HEK293T (cell line): Measurements from ENCODE around the gene MXD3.

Source experiments
- ARNT ChIP-seq: fragments of 450-650 bp; IDR thresholded peaks from 2 replicates; pipeline ENCODE4 v1.6.1; 2017; ENCODE audit warnings: mild to moderate bottlenecking
- CTBP1 ChIP-seq: fragments of 450-650 bp; IDR thresholded peaks from 2 replicates; pipeline ENCODE4 v1.6.1; 2016; ENCODE audit warnings: borderline replicate concordance
- ELF4 ChIP-seq: fragments of 450-650 bp; IDR thresholded peaks from 2 replicates; pipeline ENCODE4 v1.6.1; 2017; ENCODE audit warnings: antibody characterized with exemption
- FOXK2 ChIP-seq: fragments of 450-650 bp; IDR thresholded peaks from 2 replicates; pipeline ENCODE4 v1.6.1; 2016; ENCODE audit warnings: mild to moderate bottlenecking
- LEF1 ChIP-seq: fragments of 450-650 bp; IDR thresholded peaks from 2 replicates; pipeline ENCODE4 v1.6.1; 2017; ENCODE audit warnings: mild to moderate bottlenecking, borderline replicate concordance
- NFRKB ChIP-seq: fragments of 450-650 bp; IDR thresholded peaks from 2 replicates; pipeline ENCODE4 v1.6.1; 2016; ENCODE audit warnings: mild to moderate bottlenecking, moderate library complexity
- SP1 ChIP-seq: fragments of 450-650 bp; IDR thresholded peaks from 2 replicates; pipeline ENCODE4 v1.6.1; 2017
- ZNF384 ChIP-seq: fragments of 450-650 bp; IDR thresholded peaks from 2 replicates; pipeline ENCODE4 v1.6.1; 2016

- no peak for TF ChIP-seq ZNF384
- no peak for TF ChIP-seq SP1
- no peak for TF ChIP-seq LEF1
- no peak for TF ChIP-seq ELF4
- TF ChIP-seq FOXK2 = no peak
- TF ChIP-seq ARNT = no peak
- no peak for TF ChIP-seq CTBP1
- no peak for TF ChIP-seq NFRKB
Measured at GRCh38 chr5:177358370-177358819, 46.7 kb upstream of the MXD3 start.
